HG03039 (cell line): ENCODE measurements around the gene MCMBP.
A peak's percentile ranks its signal among the peaks of the same experiment; 100 is the strongest.
"Not testable (repeated sequence)": the region's sequence is repeated elsewhere in the genome, so short reads cannot be mapped to it uniquely, and the experiment has no call there.

ENCODE experiments used
- ATAC-seq: cut with Tn5 transposase; IDR thresholded peaks from one replicate; pipeline ENCODE4 v1.9.1; 2021; ENCODE audit warnings: mild to moderate bottlenecking, moderate library complexity; ENCODE audit not compliant: unreplicated experiment

MCMBP gene

GRCh38 chr10:119832951-119833350 lies 39.7 kb downstream of the MCMBP start:
- no peak for ATAC-seq

- no peak for ATAC-seq
Observed at GRCh38 chr10:119831656-119832055, 41.0 kb downstream of the MCMBP start.

- no peak for ATAC-seq
Observed at GRCh38 chr10:119830851-119831250, 41.8 kb downstream of the MCMBP start.

- no peak for ATAC-seq
Observed at GRCh38 chr10:119829429-119829828, 43.2 kb downstream of the MCMBP start.

- ATAC-seq, result no peak
Observed at GRCh38 chr10:119827430-119827829, 45.2 kb downstream of the MCMBP start.

- no peak for ATAC-seq
Observed at GRCh38 chr10:119826771-119827170, 45.9 kb downstream of the MCMBP start.

- ATAC-seq, result no peak
Observed at GRCh38 chr10:119824299-119824698, 48.3 kb downstream of the MCMBP start.

GRCh38 chr10:119821182-119821581 lies 51.5 kb downstream of the MCMBP start:
- ATAC-seq, result no peak

- ATAC-seq, result no peak
Observed at GRCh38 chr10:119818889-119819270, 53.8 kb downstream of the MCMBP start.

GRCh38 chr10:119817991-119818888 lies 54.4 kb downstream of the MCMBP start:
- ATAC-seq, result no peak

- ATAC-seq, result no peak
Observed at GRCh38 chr10:119815671-119816070, 57.0 kb downstream of the MCMBP start.

GRCh38 chr10:119812684-119813083 lies 60.0 kb downstream of the MCMBP start:
- no peak for ATAC-seq

- ATAC-seq, result no peak
Observed at GRCh38 chr10:119811122-119811521, 61.5 kb downstream of the MCMBP start.

- no peak for ATAC-seq
Observed at GRCh38 chr10:119807960-119808697, 64.5 kb downstream of the MCMBP start.

GRCh38 chr10:119806334-119807130 lies 66.1 kb downstream of the MCMBP start:
- no peak for ATAC-seq

GRCh38 chr10:119805702-119806230 lies 66.9 kb downstream of the MCMBP start:
- no peak for ATAC-seq

GRCh38 chr10:119803264-119803663 lies 69.4 kb downstream of the MCMBP start:
- no peak for ATAC-seq

GRCh38 chr10:119801998-119802538 lies 70.6 kb downstream of the MCMBP start:
- peak; percentile 61 for ATAC-seq

GRCh38 chr10:119801176-119801575 lies 71.5 kb downstream of the MCMBP start:
- ATAC-seq, result no peak

- no peak for ATAC-seq
Observed at GRCh38 chr10:119796039-119796438, 76.6 kb downstream of the MCMBP start.

- not testable (repeated sequence) for ATAC-seq
Observed at GRCh38 chr10:119795101-119795500, 77.5 kb downstream of the MCMBP start.
